SK-N-SH (cell line): ENCODE data around the gene BPIFB3. TPM values are rescaled to one million over a fixed set of nuclear protein-coding genes. Genes with fewer than 3 reads are reported as not detected.

Experiments
- CTCF ChIA-PET: fragments of 300-600, 350-600 bp; formaldehyde crosslinking; extraction: SDS; loops from one replicate; lab custom pipeline; 2021; lab: Yijun Ruan, JAX
- POLR2A ChIA-PET: fragments of 350-600 bp; sonication (Branson Sonifier 250); formaldehyde crosslinking; extraction: SDS; loops from one replicate; lab custom pipeline; 2020; ENCODE audit warnings: antibody characterized with exemption, inconsistent platforms; lab: Yijun Ruan, JAX
- DNase-seq: peaks from one replicate; pipeline ENCODE4 v3.0.0; 2012
- H2AFZ ChIP-seq: fragments of 200-600 bp; sonication (generic); 2 replicates; pipeline ENCODE4 v1.8.1; 2016; ENCODE audit warnings: antibody characterized with exemption, mild to moderate bottlenecking, low read depth
- H3F3A ChIP-seq: fragments of 200-600 bp; sonication (generic); replicated peaks from 2 replicates; pipeline ENCODE3; 2016; ENCODE audit warnings: antibody characterized with exemption, mild to moderate bottlenecking; ENCODE audit not compliant: insufficient read depth
- H3K27ac ChIP-seq, 2 experiments: fragments of 200-500 bp in 1 of 2; fragments of 200-600 bp in 1 of 2; sonication (Bioruptor generic) in 1 of 2; sonication (generic), shearing (Covaris generic) in 1 of 2; 2 replicates each; pipeline versions ENCODE4 v1.5.1 to v1.6.1; 2014 to 2016; ENCODE audit warnings: low read depth in 2 of 2, inconsistent platforms in 1 of 2, low read length in 1 of 2, mild to moderate bottlenecking in 1 of 2, mixed read lengths in 1 of 2
- H3K27me3 ChIP-seq: fragments of 200-600 bp; sonication (generic), shearing (Covaris generic); 2 replicates; pipeline ENCODE4 v1.6.1; 2016; ENCODE audit warnings: mixed run types; ENCODE audit not compliant: insufficient read depth
- H3K36me3 ChIP-seq, 2 experiments: fragments of 200-500 bp in 1 of 2; fragments of 200-600 bp in 1 of 2; sonication (Bioruptor generic) in 1 of 2; sonication (generic) in 1 of 2; replicated peaks in 1 of 2; 2 replicates each; pipeline versions ENCODE3 to v1.5.1; 2014 to 2016; ENCODE audit warnings: low read length in 1 of 2, mild to moderate bottlenecking in 1 of 2; ENCODE audit not compliant: insufficient read depth in 2 of 2, control insufficient read depth in 1 of 2
- H3K4me1 ChIP-seq, 2 experiments: fragments of 200-500 bp in 1 of 2; fragments of 200-600 bp in 1 of 2; sonication (Bioruptor generic) in 1 of 2; sonication (generic), shearing (Covaris generic) in 1 of 2; 2 replicates each; pipeline versions ENCODE4 v1.5.1 to v1.6.1; 2014 to 2016; ENCODE audit warnings: low read depth in 1 of 2, low read length in 1 of 2, mixed run types in 1 of 2; ENCODE audit not compliant: insufficient read depth in 2 of 2, control insufficient read depth in 1 of 2
- H3K4me2 ChIP-seq: fragments of 200-600 bp; sonication (generic), shearing (Covaris generic); 2 replicates; pipeline ENCODE4 v1.6.1; 2017; ENCODE audit warnings: mixed run types
- H3K4me3 ChIP-seq, 2 experiments: fragments of 200-500 bp in 1 of 2; fragments of 200-600 bp in 1 of 2; sonication (Bioruptor generic) in 1 of 2; sonication (generic), shearing (Covaris generic) in 1 of 2; 2 replicates each; pipeline versions ENCODE4 v1.5.1 to v1.8.1; 2014 to 2016; ENCODE audit warnings: low read depth in 2 of 2, inconsistent platforms in 1 of 2, low read length in 1 of 2, mild to moderate bottlenecking in 1 of 2, mixed read lengths in 1 of 2, moderate library complexity in 1 of 2
- H3K79me2 ChIP-seq: fragments of 200-600 bp; sonication (generic); 2 replicates; pipeline ENCODE4 v1.8.1; 2017; ENCODE audit warnings: mild to moderate bottlenecking; ENCODE audit not compliant: insufficient read depth
- H3K9ac ChIP-seq: fragments of 200-600 bp; sonication (generic); 2 replicates; pipeline ENCODE4 v1.6.1; 2017; ENCODE audit warnings: mixed run types
- H3K9me2 ChIP-seq: fragments of 200-600 bp; sonication (generic); 2 replicates; pipeline ENCODE4 v1.6.1; 2017; ENCODE audit warnings: mixed run types
- H3K9me3 ChIP-seq: fragments of 200-600 bp; sonication (generic); 2 replicates; pipeline ENCODE4 v1.6.1; 2017; ENCODE audit warnings: mixed run types, mild to moderate bottlenecking, moderate library complexity
- H4K20me1 ChIP-seq: fragments of 200-600 bp; sonication (generic); 2 replicates; pipeline ENCODE4 v1.6.1; 2017; ENCODE audit warnings: mild to moderate bottlenecking, mixed run types; ENCODE audit not compliant: insufficient read depth
- CHD2 ChIP-seq: fragments of 150-350 bp; IDR thresholded peaks from 2 replicates; pipeline ENCODE4 v1.6.1; 2018; ENCODE audit warnings: low read length; ENCODE audit not compliant: partially characterized antibody
- FOSL2 ChIP-seq: IDR thresholded peaks from 2 replicates; pipeline ENCODE4 v1.4.0; 2012; ENCODE audit warnings: low read depth, mild to moderate bottlenecking, moderate library complexity, borderline replicate concordance
- GABPA ChIP-seq: IDR thresholded peaks from 2 replicates; pipeline ENCODE4 v1.4.0; 2012; ENCODE audit warnings: low read depth, mild to moderate bottlenecking
- MEF2A ChIP-seq: IDR thresholded peaks from 2 replicates; pipeline ENCODE4 v1.4.0; 2012; ENCODE audit warnings: low read depth, borderline replicate concordance
- MXI1 ChIP-seq: IDR thresholded peaks from 2 replicates; pipeline ENCODE4 v1.6.1; 2012; ENCODE audit warnings: mild to moderate bottlenecking, low read depth, low read length, improper control_type of control experiment
- NFIC ChIP-seq: IDR thresholded peaks from 2 replicates; pipeline ENCODE4 v1.4.0; 2012; ENCODE audit warnings: borderline replicate concordance
- RAD21 ChIP-seq: IDR thresholded peaks from 2 replicates; pipeline ENCODE4 v1.6.1; 2012; ENCODE audit warnings: mild to moderate bottlenecking, low read length
- RFX5 ChIP-seq: IDR thresholded peaks from 2 replicates; pipeline ENCODE4 v1.6.1; 2012; ENCODE audit warnings: mild to moderate bottlenecking, improper control_type of control experiment, low read length
- YY1 ChIP-seq: IDR thresholded peaks from 2 replicates; pipeline ENCODE4 v1.4.0; 2012; ENCODE audit warnings: low read depth, mild to moderate bottlenecking
- WGBS: methylation state at CpG from one replicate; pipeline ENCODE4 v1.1.6; 2017; ENCODE audit warnings: low lambda C conversion rate; 5-methylcytosine and 5-hydroxymethylcytosine counted together
- polyA plus RNA-seq, 3 experiments: library from polyadenylated mRNA; depleted of rRNA; stranded (reverse); fragments of >200 nt; gene quantifications; 2 replicates each; pipeline ENCODE4 v1.2.3, GENCODE V29; 2012
- TF ChIP-seq, protein P1 (sequence below): fragments of 150-350 bp; IDR thresholded peaks from 2 replicates; pipeline ENCODE4 v1.6.1; 2017; ENCODE audit warnings: antibody characterized with exemption, low read length, low read depth, borderline replicate concordance
- TF ChIP-seq, protein P2 (sequence below): IDR thresholded peaks from 2 replicates; pipeline ENCODE4 v1.6.1; 2012; ENCODE audit warnings: mild to moderate bottlenecking, low read depth, low read length, moderate library complexity
- TF ChIP-seq, protein P3 (sequence below): IDR thresholded peaks from 2 replicates; pipeline ENCODE4 v1.4.0; 2012; ENCODE audit warnings: low read depth
- TF ChIP-seq, protein P4 (sequence below): IDR thresholded peaks from 2 replicates; pipeline ENCODE4 v1.4.0; 2012; ENCODE audit warnings: low read depth, borderline replicate concordance

BPIFB3 gene
- polyA plus RNA-seq, 1 of the 3 experiments (the other 2 are of a cell fraction), result not detected

DNA sequence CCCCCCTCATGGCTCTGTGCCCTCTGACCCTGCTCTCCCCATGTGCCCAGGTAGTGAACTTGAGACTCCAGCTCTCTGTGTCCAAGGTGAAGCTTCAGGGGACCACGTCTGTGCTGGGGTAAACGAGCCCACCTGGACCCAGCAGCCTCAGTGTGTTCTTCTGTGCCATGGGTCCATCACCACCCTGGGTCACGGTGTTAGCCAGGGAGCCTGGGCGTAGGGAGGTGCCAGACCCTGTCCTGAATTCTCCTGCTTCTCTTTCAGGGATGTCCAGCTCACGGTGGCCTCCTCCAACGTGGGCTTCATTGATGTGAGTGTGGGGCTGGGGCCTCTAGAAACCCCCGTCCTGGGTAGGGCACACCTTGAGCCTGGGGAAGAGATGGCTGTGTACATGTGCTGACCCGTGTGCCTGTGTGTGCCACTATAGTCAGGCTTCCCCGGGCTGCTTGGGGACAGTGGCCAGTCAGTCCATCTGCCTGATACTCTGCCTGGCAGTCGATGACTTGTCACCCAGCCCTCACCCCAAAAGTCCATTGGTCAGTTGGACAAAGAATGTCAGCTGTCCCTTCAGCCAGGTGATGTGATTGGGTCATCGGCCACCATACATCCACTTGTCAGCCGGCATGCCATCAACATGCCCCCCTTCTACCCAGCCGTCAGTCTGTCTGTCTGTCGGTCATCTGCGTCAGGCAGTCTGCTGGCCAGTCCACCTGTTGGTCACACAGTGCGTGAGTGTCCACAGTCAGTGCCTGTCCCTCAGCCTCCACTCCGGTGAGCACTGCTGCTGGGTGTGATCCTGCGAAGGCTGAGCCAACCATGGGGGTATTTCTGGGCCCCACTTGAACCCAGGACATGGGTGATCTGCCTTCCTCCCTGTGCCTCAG, 33.2 kb upstream of the BPIFB3 start:
- TF ChIP-seq, protein P1, sequence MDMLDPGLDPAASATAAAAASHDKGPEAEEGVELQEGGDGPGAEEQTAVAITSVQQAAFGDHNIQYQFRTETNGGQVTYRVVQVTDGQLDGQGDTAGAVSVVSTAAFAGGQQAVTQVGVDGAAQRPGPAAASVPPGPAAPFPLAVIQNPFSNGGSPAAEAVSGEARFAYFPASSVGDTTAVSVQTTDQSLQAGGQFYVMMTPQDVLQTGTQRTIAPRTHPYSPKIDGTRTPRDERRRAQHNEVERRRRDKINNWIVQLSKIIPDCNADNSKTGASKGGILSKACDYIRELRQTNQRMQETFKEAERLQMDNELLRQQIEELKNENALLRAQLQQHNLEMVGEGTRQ, result no peak
- TF ChIP-seq NFIC, result no peak
- TF ChIP-seq FOSL2, result no peak
- no peak for TF ChIP-seq MXI1
- TF ChIP-seq YY1, result no peak
- TF ChIP-seq GABPA, result no peak
- no peak for TF ChIP-seq RFX5
- no peak for TF ChIP-seq RAD21
- TF ChIP-seq, protein P2, sequence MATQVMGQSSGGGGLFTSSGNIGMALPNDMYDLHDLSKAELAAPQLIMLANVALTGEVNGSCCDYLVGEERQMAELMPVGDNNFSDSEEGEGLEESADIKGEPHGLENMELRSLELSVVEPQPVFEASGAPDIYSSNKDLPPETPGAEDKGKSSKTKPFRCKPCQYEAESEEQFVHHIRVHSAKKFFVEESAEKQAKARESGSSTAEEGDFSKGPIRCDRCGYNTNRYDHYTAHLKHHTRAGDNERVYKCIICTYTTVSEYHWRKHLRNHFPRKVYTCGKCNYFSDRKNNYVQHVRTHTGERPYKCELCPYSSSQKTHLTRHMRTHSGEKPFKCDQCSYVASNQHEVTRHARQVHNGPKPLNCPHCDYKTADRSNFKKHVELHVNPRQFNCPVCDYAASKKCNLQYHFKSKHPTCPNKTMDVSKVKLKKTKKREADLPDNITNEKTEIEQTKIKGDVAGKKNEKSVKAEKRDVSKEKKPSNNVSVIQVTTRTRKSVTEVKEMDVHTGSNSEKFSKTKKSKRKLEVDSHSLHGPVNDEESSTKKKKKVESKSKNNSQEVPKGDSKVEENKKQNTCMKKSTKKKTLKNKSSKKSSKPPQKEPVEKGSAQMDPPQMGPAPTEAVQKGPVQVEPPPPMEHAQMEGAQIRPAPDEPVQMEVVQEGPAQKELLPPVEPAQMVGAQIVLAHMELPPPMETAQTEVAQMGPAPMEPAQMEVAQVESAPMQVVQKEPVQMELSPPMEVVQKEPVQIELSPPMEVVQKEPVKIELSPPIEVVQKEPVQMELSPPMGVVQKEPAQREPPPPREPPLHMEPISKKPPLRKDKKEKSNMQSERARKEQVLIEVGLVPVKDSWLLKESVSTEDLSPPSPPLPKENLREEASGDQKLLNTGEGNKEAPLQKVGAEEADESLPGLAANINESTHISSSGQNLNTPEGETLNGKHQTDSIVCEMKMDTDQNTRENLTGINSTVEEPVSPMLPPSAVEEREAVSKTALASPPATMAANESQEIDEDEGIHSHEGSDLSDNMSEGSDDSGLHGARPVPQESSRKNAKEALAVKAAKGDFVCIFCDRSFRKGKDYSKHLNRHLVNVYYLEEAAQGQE, result no peak
- no peak for TF ChIP-seq CHD2
- no peak for TF ChIP-seq MEF2A
- TF ChIP-seq, protein P3, sequence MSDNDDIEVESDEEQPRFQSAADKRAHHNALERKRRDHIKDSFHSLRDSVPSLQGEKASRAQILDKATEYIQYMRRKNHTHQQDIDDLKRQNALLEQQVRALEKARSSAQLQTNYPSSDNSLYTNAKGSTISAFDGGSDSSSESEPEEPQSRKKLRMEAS, result no peak

DNA sequence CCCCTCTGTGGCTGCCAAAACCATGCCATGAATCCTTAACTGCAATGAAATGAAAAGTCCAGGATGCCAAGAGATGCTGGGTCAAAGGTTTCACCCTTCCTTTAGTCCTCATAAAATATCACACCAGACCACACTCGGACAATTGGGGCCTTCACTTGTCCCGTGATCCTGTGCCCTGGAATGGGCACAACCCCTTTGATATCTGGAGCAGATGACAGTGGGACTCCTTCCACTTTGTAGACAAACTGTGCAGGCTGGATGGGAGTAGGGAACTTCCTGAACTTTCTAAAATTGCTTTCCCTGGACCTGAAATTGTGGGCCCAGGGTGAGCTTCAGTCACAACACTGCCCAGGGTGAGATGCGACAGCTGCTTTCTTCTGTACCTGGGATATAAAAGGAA, 31.8 kb upstream of the BPIFB3 start:
- Histone ChIP-seq H3K79me2 (no peaks in the 10 kb centered on the region), H3K9me3 (no peaks in the 10 kb centered on the region), H3K36me3 (no peaks in the 10 kb centered on the region), H3K9ac (no peak overlapping the region), H3F3A (no peaks in the 10 kb centered on the region), H2AFZ (no peak overlapping the region), H3K27ac (no peak overlapping the region), H3K27me3 (peaks cover 18% of the 10 kb centered on the region), H4K20me1 (no peaks in the 10 kb centered on the region), H3K4me3 (no peak overlapping the region), H3K9me2 (no peaks in the 10 kb centered on the region), H3K4me2 (no peak overlapping the region), H3K4me1 (no peaks in the 10 kb centered on the region)
- TF ChIP-seq, protein P4, sequence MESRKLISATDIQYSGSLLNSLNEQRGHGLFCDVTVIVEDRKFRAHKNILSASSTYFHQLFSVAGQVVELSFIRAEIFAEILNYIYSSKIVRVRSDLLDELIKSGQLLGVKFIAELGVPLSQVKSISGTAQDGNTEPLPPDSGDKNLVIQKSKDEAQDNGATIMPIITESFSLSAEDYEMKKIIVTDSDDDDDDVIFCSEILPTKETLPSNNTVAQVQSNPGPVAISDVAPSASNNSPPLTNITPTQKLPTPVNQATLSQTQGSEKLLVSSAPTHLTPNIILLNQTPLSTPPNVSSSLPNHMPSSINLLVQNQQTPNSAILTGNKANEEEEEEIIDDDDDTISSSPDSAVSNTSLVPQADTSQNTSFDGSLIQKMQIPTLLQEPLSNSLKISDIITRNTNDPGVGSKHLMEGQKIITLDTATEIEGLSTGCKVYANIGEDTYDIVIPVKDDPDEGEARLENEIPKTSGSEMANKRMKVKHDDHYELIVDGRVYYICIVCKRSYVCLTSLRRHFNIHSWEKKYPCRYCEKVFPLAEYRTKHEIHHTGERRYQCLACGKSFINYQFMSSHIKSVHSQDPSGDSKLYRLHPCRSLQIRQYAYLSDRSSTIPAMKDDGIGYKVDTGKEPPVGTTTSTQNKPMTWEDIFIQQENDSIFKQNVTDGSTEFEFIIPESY, result no peak
- ChIA-PET CTCF (no interaction called here), POLR2A (no interaction called here)
- 0% methylated on average over 3 of the region's 3 CpGs for WGBS
- no peak for DNase-seq

More for the DNA sequence above, 33.2 kb upstream of the BPIFB3 start:
- ChIA-PET POLR2A (no interaction called here), CTCF (no interaction called here)
- Histone ChIP-seq H3F3A (no peaks in the 10 kb centered on the region), H3K4me3 (no peak overlapping the region), H3K9me2 (no peaks in the 10 kb centered on the region), H2AFZ (no peak overlapping the region), H3K9me3 (no peaks in the 10 kb centered on the region), H3K36me3 (no peaks in the 10 kb centered on the region), H3K4me2 (no peak overlapping the region), H3K27ac (no peak overlapping the region), H4K20me1 (no peaks in the 10 kb centered on the region), H3K27me3 (peaks cover 30% of the 10 kb centered on the region), H3K9ac (no peak overlapping the region), H3K4me1 (no peaks in the 10 kb centered on the region), H3K79me2 (no peaks in the 10 kb centered on the region)
- DNase-seq, result no peak
- WGBS, result 23% methylated on average over 10 of the region's 18 CpGs
